ENCODE measurements around the gene CCDC32. TPM values are rescaled to one million over a fixed set of nuclear protein-coding genes. Genes with fewer than 3 reads are reported as not detected.

CCDC32 gene
- total and polyA plus RNA-seq, 7 donors, result 9.3 to 54.9 (median 23.6) TPM

GRCh38 chr15:40516322-40516721, 48.5 kb downstream of the CCDC32 start:
- no peak for DNase-seq
- Histone ChIP-seq H3K36me3 (ENCODE audit: insufficient read depth in 1 of 2, low read depth in 1 of 2) (no peaks in the 10 kb centered on the region), H3K4me3 (no peak overlapping the region), H3K27me3 (ENCODE audit: insufficient read depth in 3 of 3, low read length in 2 of 3) (no peaks in the 10 kb centered on the region), H3K27ac (no peak overlapping the region), H3K9me3 (no peaks in the 10 kb centered on the region), H3K4me1 (peaks cover 3% of the 10 kb centered on the region)
- WGBS, 3 donors, result 89 to 92% (median 90%) methylated on average over 2 of the region's 2 CpGs
- no peak for TF ChIP-seq CTCF (IDR thresholded peaks at IDR 0.05)
- intact Hi-C loops (cut with DNase I), result loop anchor here in 1 of 2 donors (5.0 to 10.0 kb wide), 2 partner anchors 338 to 376 kb away; partner anchors contain the start of gene VPS18
- ATAC-seq, result no peak

DNA sequence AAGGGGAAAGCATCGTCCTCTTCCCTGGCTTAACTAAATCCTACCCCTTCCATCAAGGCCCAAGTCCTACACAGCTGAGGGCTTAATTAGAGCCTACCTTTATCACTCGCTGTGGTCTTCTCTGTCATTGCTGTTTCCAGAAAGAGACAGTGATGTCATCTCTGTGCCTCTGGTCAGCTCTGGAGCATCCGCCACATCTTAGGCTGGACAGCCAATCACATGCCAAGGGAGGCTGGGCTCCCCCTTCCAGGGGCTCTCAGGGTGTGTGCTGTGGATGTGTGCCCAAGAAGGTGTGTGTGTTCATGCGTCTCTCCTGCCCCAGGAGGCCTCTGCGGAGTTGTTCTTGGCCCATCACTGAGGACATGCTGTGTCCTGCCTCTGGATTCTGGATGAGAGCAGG, 51.2 kb downstream of the CCDC32 start:
- H3K9me3 ChIP-seq, result no peaks in the 10 kb centered on the region
- intact Hi-C loops (cut with DNase I), result loop anchor here in 1 of 2 donors (10.0 kb wide), 1 partner anchor 341 kb away; no protein-coding TSS in a partner anchor
- no peak for TF ChIP-seq CTCF (IDR thresholded peaks at IDR 0.05)
- peaks cover 14% of the 10 kb centered on the region for H3K4me1 ChIP-seq
- DNase-seq, result no peak
- H3K27me3 ChIP-seq (ENCODE audit: insufficient read depth in 3 of 3, low read length in 2 of 3), result no peaks in the 10 kb centered on the region
- no peak for ATAC-seq
- no peak overlapping the region for H3K27ac ChIP-seq
- no peak overlapping the region for H3K4me3 ChIP-seq
- 85 to 88% (median 88%) methylated on average over 5 of the region's 5 CpGs for WGBS, 3 donors
- no peaks in the 10 kb centered on the region for H3K36me3 ChIP-seq (ENCODE audit: insufficient read depth in 1 of 2, low read depth in 1 of 2)

GRCh38 chr15:40512440-40512839, 52.4 kb downstream of the CCDC32 start:
- 88 to 98% (median 94%) methylated on average over 2 of the region's 2 CpGs for WGBS, 3 donors
- ATAC-seq, result no peak
- H3K27ac ChIP-seq, result peak overlapping the region; percentile 9
- no peaks in the 10 kb centered on the region for H3K36me3 ChIP-seq (ENCODE audit: insufficient read depth in 1 of 2, low read depth in 1 of 2)
- no peaks in the 10 kb centered on the region for H3K27me3 ChIP-seq (ENCODE audit: insufficient read depth in 3 of 3, low read length in 2 of 3)
- TF ChIP-seq CTCF (IDR thresholded peaks at IDR 0.05), result no peak
- H3K4me1 ChIP-seq, result peaks cover 14% of the 10 kb centered on the region
- intact Hi-C loops (cut with DNase I), result loop anchor here in 1 of 2 donors (10.0 kb wide), 1 partner anchor 342 kb away; no protein-coding TSS in a partner anchor
- no peaks in the 10 kb centered on the region for H3K9me3 ChIP-seq
- DNase-seq, result no peak
- no peak overlapping the region for H3K4me3 ChIP-seq

- Histone ChIP-seq H3K4me1 (peaks cover 16% of the 10 kb centered on the region), H3K27me3 (ENCODE audit: insufficient read depth in 3 of 3, low read length in 2 of 3) (no peaks in the 10 kb centered on the region), H3K36me3 (ENCODE audit: insufficient read depth in 1 of 2, low read depth in 1 of 2) (no peaks in the 10 kb centered on the region), H3K4me3 (peak overlapping the region; percentile 77), H3K27ac (peak overlapping the region; percentile 72), H3K9me3 (no peaks in the 10 kb centered on the region)
- ATAC-seq (peak; percentile 88 to 94 (median 90)), DNase-seq (peak; percentile 83 to 89)
- intact Hi-C loops (cut with DNase I), result loop anchor here in 1 of 2 donors (10.0 kb wide), 1 partner anchor 343 kb away; no protein-coding TSS in a partner anchor
- WGBS, 3 donors, result 1% methylated on average over 59 to 61 of the region's 61 CpGs
- TF ChIP-seq CTCF (IDR thresholded peaks at IDR 0.05), result no peak
Observed at GRCh38 chr15:40511472-40512133, 53.2 kb downstream of the CCDC32 start.
